Endothelial cell (in vitro differentiated cells): ENCODE data around the gene CADM2. TPM values are rescaled to one million over a fixed set of nuclear protein-coding genes. Genes with fewer than 3 reads are reported as not detected.

Experiments
- DNase-seq: peaks from one replicate; pipeline ENCODE4 v3.0.0; 2021; ENCODE audit warnings: low spot score
- H3K27ac Mint-ChIP-seq: one replicate; pipeline ENCODE4 v1.8.0; 2021; ENCODE audit warnings: mixed read lengths, inconsistent platforms; ENCODE audit not compliant: unreplicated experiment
- H3K27me3 Mint-ChIP-seq: one replicate; pipeline ENCODE4 v1.8.0; 2021; ENCODE audit warnings: mild to moderate bottlenecking, moderate library complexity, mixed read lengths, inconsistent platforms; ENCODE audit not compliant: unreplicated experiment
- H3K36me3 Mint-ChIP-seq: one replicate; pipeline ENCODE4 v1.8.0; 2021; ENCODE audit warnings: mild to moderate bottlenecking, low read depth, mixed read lengths, inconsistent platforms; ENCODE audit not compliant: unreplicated experiment
- H3K4me1 Mint-ChIP-seq: one replicate; pipeline ENCODE4 v1.8.0; 2021; ENCODE audit warnings: mild to moderate bottlenecking, mixed read lengths, inconsistent platforms; ENCODE audit not compliant: unreplicated experiment
- H3K4me3 Mint-ChIP-seq: one replicate; pipeline ENCODE4 v1.8.0; 2021; ENCODE audit warnings: mild to moderate bottlenecking, mixed read lengths, inconsistent platforms; ENCODE audit not compliant: unreplicated experiment
- H3K9me3 Mint-ChIP-seq: one replicate; pipeline ENCODE4 v1.8.0; 2021; ENCODE audit warnings: mixed read lengths, inconsistent platforms; ENCODE audit not compliant: unreplicated experiment
- CTCF ChIP-seq: fragments of 200-600 bp; sonication (generic); IDR thresholded peaks from one replicate; pipeline ENCODE4 v1.5.0; 2021; ENCODE audit warnings: antibody characterized with exemption; ENCODE audit not compliant: unreplicated experiment
- total RNA-seq: library from RNA; stranded (reverse); fragmentation: NEBNext Ultra II Directional; extraction: Animal tissue kit (Norgen Biotek cat#: 25700); gene quantifications from one replicate; pipeline ENCODE4 v1.2.1, GENCODE V29; 2021; ENCODE audit not compliant: unreplicated experiment

Gene CADM2
- total RNA-seq, 1 donor from 2014 or later = 0.97 TPM

- Mint-ChIP-seq H3K27me3 (no peaks in the 10 kb centered on the region), H3K9me3 (no peaks in the 10 kb centered on the region), H3K27ac (no peak overlapping the region), H3K4me1 (no peaks in the 10 kb centered on the region), H3K4me3 (no peak overlapping the region), H3K36me3 (no peaks in the 10 kb centered on the region)
- no peak for TF ChIP-seq CTCF
- DNase-seq = no peak
Measured at GRCh38 chr3:85591451-85591850, 632.7 kb downstream of the CADM2 start.

- H3K27ac Mint-ChIP-seq = no peak overlapping the region
- no peak for TF ChIP-seq CTCF
- no peak overlapping the region for H3K4me3 Mint-ChIP-seq
- no peaks in the 10 kb centered on the region for H3K9me3 Mint-ChIP-seq
- DNase-seq = no peak
- H3K4me1 Mint-ChIP-seq = no peaks in the 10 kb centered on the region
- no peaks in the 10 kb centered on the region for H3K27me3 Mint-ChIP-seq
- H3K36me3 Mint-ChIP-seq = no peaks in the 10 kb centered on the region
Measured at GRCh38 chr3:85592256-85592655, 633.5 kb downstream of the CADM2 start.

- H3K27ac Mint-ChIP-seq = no peak overlapping the region
- H3K36me3 Mint-ChIP-seq = no peaks in the 10 kb centered on the region
- H3K9me3 Mint-ChIP-seq = no peaks in the 10 kb centered on the region
- H3K27me3 Mint-ChIP-seq = no peaks in the 10 kb centered on the region
- no peaks in the 10 kb centered on the region for H3K4me1 Mint-ChIP-seq
- no peak for TF ChIP-seq CTCF
- DNase-seq = no peak
- no peak overlapping the region for H3K4me3 Mint-ChIP-seq
Measured at GRCh38 chr3:85594676-85595075, 635.9 kb downstream of the CADM2 start.

GRCh38 chr3:85603378-85603777 is 644.6 kb downstream of the CADM2 start:
- no peaks in the 10 kb centered on the region for H3K4me1 Mint-ChIP-seq
- H3K9me3 Mint-ChIP-seq = no peaks in the 10 kb centered on the region
- no peak overlapping the region for H3K4me3 Mint-ChIP-seq
- no peak overlapping the region for H3K27ac Mint-ChIP-seq
- no peaks in the 10 kb centered on the region for H3K36me3 Mint-ChIP-seq
- H3K27me3 Mint-ChIP-seq = no peaks in the 10 kb centered on the region
- no peak for TF ChIP-seq CTCF
- no peak for DNase-seq

GRCh38 chr3:85604641-85605040 is 645.9 kb downstream of the CADM2 start:
- no peaks in the 10 kb centered on the region for H3K27me3 Mint-ChIP-seq
- no peak for DNase-seq
- no peaks in the 10 kb centered on the region for H3K36me3 Mint-ChIP-seq
- H3K4me3 Mint-ChIP-seq = no peak overlapping the region
- no peak for TF ChIP-seq CTCF
- no peaks in the 10 kb centered on the region for H3K4me1 Mint-ChIP-seq
- no peak overlapping the region for H3K27ac Mint-ChIP-seq
- no peaks in the 10 kb centered on the region for H3K9me3 Mint-ChIP-seq
